Activated CD4-positive, CD25-positive, alpha-beta regulatory T cell (primary cell): ENCODE data around the gene YY1AP1.
"Not testable (repeated sequence)": the region's sequence is repeated elsewhere in the genome, so short reads cannot be mapped to it uniquely, and the experiment has no call there.

ENCODE experiments used
- DNase-seq, 4 experiments: peaks; one replicate each; lab custom pipeline; 2025; lab: John Stamatoyannopoulos, UW

The YY1AP1 gene

GRCh38 chr1:155695072-155695471 is 6.5 kb upstream of the YY1AP1 start:
- DNase-seq = no peak

GRCh38 chr1:155694167-155694566 is 5.6 kb upstream of the YY1AP1 start:
- no peak for DNase-seq

GRCh38 chr1:155691992-155692528 is 3.5 kb upstream of the YY1AP1 start:
- no peak for DNase-seq

- not testable (repeated sequence) for DNase-seq
Observed at GRCh38 chr1:155689081-155689607, 570 bp upstream of the YY1AP1 start, which contains the start of gene DAP3. DAP3 (plus strand) TSS chr1:155689091; CDS start chr1:155709780, 20,689 bp downstream.

GRCh38 chr1:155687705-155688323 is 760 bp downstream of the YY1AP1 start:
- DNase-seq = not testable (repeated sequence)

- no peak for DNase-seq
Observed at GRCh38 chr1:155681776-155682175, 6.8 kb downstream of the YY1AP1 start.

- DNase-seq = no peak
Observed at GRCh38 chr1:155680531-155680930, 8.0 kb downstream of the YY1AP1 start.

- not testable (repeated sequence) for DNase-seq
Observed at GRCh38 chr1:155678992-155679391, 9.6 kb downstream of the YY1AP1 start.

- no peak for DNase-seq
Observed at GRCh38 chr1:155678027-155678426, 10.5 kb downstream of the YY1AP1 start.

- no peak for DNase-seq
Observed at GRCh38 chr1:155673003-155673402, 15.6 kb downstream of the YY1AP1 start.

- DNase-seq = no peak
Observed at GRCh38 chr1:155671750-155672149, 16.8 kb downstream of the YY1AP1 start.

GRCh38 chr1:155669233-155670162 is 19.1 kb downstream of the YY1AP1 start:
- no peak for DNase-seq

GRCh38 chr1:155661239-155661638 is 27.3 kb downstream of the YY1AP1 start:
- not testable (repeated sequence) for DNase-seq

- DNase-seq = no peak
Observed at GRCh38 chr1:155657463-155657862, 31.1 kb downstream of the YY1AP1 start.

GRCh38 chr1:155652951-155653350 is 35.6 kb downstream of the YY1AP1 start:
- no peak for DNase-seq

- DNase-seq = no peak
Observed at GRCh38 chr1:155651861-155652661, 36.5 kb downstream of the YY1AP1 start.

GRCh38 chr1:155650231-155650757 is 38.3 kb downstream of the YY1AP1 start:
- no peak for DNase-seq

GRCh38 chr1:155649676-155650075 is 38.9 kb downstream of the YY1AP1 start:
- DNase-seq = no peak

- no peak for DNase-seq
Observed at GRCh38 chr1:155648207-155649147, 40.1 kb downstream of the YY1AP1 start.

GRCh38 chr1:155646307-155646706 is 42.3 kb downstream of the YY1AP1 start:
- DNase-seq = no peak
